Dermis lymphatic vessel endothelial cell (primary cell): ENCODE measurements around the gene SEMA3D. TPM values are rescaled to one million over a fixed set of nuclear protein-coding genes. Genes with fewer than 3 reads are reported as not detected.

Source experiments
- total RNA-seq: library from RNA; depleted of rRNA; stranded (reverse); fragments of >200 nt; gene quantifications from 2 replicates; pipeline ENCODE4 v1.2.1, GENCODE V29; 2014

Gene SEMA3D
- 3.4 and 5.8 TPM in 2 replicates for total RNA-seq

DNA sequence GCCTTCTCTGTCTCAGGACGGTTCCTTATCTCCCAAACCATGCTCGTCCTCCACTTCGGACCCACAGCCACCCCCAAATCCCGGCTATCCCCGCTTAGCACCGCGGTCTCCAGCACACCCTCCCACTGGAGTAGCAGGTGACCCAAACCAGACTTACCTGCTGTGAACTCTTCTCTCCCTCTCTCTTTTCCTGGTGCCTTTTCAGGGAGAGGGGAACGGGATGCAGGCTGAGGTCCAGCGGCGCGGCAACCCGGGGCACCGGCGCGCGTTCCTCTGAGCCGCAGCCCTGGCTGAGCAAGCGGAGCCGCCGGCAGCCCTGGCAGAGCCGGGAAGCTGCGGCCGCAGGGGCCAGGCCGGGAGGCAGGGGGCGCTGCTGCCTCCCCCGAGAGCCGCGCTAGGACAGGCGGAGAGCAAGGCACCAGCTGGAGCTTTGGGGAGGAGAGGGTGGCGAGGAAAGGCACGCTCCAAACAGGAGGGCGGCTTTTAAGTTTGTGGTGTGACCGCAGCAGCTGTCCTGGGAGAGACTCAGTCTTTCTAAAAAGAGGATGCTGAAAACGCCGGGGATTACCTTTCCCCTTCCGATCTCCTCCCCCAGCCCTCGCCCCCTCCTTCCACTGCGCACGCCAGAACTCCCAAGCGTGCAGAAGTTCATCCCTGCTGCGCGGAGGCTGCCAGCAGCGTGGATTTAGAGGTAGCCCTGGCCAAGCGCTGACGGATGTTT lies at the start of gene SEMA3D:
Gene SEMA3D, minus strand, starts transcription at position 536 of the 721 bp plus-strand sequence. CDS start 65,165 bp downstream, outside the sequence.

